GM12878 (cell line): ENCODE data around the gene MLXIPL. TPM values are rescaled to one million over a fixed set of nuclear protein-coding genes. Genes with fewer than 3 reads are reported as not detected.

Source experiments
- ASH2L ChIP-seq: fragments of 300-600, 200-600 bp; sonication (generic); IDR thresholded peaks from 2 replicates; pipeline ENCODE4 v1.6.1; 2017; ENCODE audit warnings: low read depth, mild to moderate bottlenecking, borderline replicate concordance
- CREB1 ChIP-seq: IDR thresholded peaks from 2 replicates; pipeline ENCODE4 v1.6.1; 2012; ENCODE audit warnings: low read depth, mild to moderate bottlenecking, inconsistent platforms
- E2F8 ChIP-seq: fragments of 450-650 bp; IDR thresholded peaks from 2 replicates; pipeline ENCODE4 v1.6.1; 2018; ENCODE audit warnings: mild to moderate bottlenecking, low read depth, moderate library complexity; ENCODE audit not compliant: partially characterized antibody
- EP300 ChIP-seq, 2 experiments: fragments of 150-350 bp in 1 of 2; IDR thresholded peaks; 2 replicates each; pipeline ENCODE4 v1.6.1; 2011 to 2012; ENCODE audit warnings: low read depth in 2 of 2, low read length in 2 of 2, borderline replicate concordance in 1 of 2, improper control_type of control experiment in 1 of 2, inconsistent platforms in 1 of 2; ENCODE audit not compliant: control insufficient read depth in 1 of 2
- IRF4 ChIP-seq: IDR thresholded peaks from 2 replicates; pipeline ENCODE4 v1.6.1; 2011; ENCODE audit warnings: low read depth, low read length
- TAF1 ChIP-seq: IDR thresholded peaks from 2 replicates; pipeline ENCODE4 v1.6.1; 2011; ENCODE audit warnings: mild to moderate bottlenecking, low read depth, low read length, borderline replicate concordance
- TCF7 ChIP-seq: IDR thresholded peaks from 2 replicates; pipeline ENCODE4 v1.6.1; 2014; ENCODE audit warnings: antibody characterized with exemption, borderline replicate concordance
- ZBTB40 ChIP-seq: fragments of 450-650 bp; IDR thresholded peaks from 2 replicates; pipeline ENCODE4 v1.6.1; 2016; ENCODE audit warnings: mild to moderate bottlenecking, moderate library complexity, borderline replicate concordance
- polyA plus RNA-seq, 11 experiments: library from polyadenylated mRNA; depleted of rRNA in 4 of 11; unstranded in 6 of 11; stranded (reverse) in 5 of 11; fragments of >200 nt; fragmentation: Nextera tagmentation in 4 of 11; fragmentation: Illumina TruSeq in 1 of 11; extraction: Ambion mirVana in 4 of 11; extraction: Trizol in 1 of 11; gene quantifications; 1 replicate in 1 of 11; 2 replicates in 10 of 11; pipeline versions ENCODE4 v1.2.1 to v1.2.3, GENCODE V29; 2011 to 2016; ENCODE audit warnings: inconsistent platforms in 2 of 11, missing spikeins in 2 of 11, low read depth in 1 of 11
- total RNA-seq, 4 experiments: library from RNA; depleted of rRNA in 3 of 4; stranded (reverse); fragments of >200 nt in 3 of 4; fragmentation: Illumina TruSeq in 1 of 4; extraction: Trizol in 1 of 4; gene quantifications; 2 replicates each; pipeline versions ENCODE4 v1.2.1 to v1.2.3, GENCODE V29; 2013 to 2021

MLXIPL gene
- total and polyA plus RNA-seq, 10 of the 15 experiments (the other 5 are each of a cell fraction or from before 2014, with no cell fraction given) = 0.21 TPM; not detected in 9

GRCh38 chr7:73599916-73600315, 24.4 kb downstream of the MLXIPL start (continued):
- TF ChIP-seq E2F8 = no peak
- TF ChIP-seq ASH2L = no peak
- no peak for TF ChIP-seq TAF1
- TF ChIP-seq IRF4 = no peak
- TF ChIP-seq TCF7 = no peak
- TF ChIP-seq ZBTB40 = no peak
- TF ChIP-seq EP300 (IDR thresholded peaks at IDR 0.05; ENCODE audit: borderline replicate concordance in 1 of 2, control insufficient read depth in 1 of 2, low read depth in 2 of 2, low read length in 2 of 2) = no peak
- no peak for TF ChIP-seq CREB1
